GM12864 (cell line): ENCODE results near the gene PFKFB3.

Experiments
- DNase-seq: peaks from one replicate; pipeline ENCODE4 v3.0.0-alpha.2; 2011; ENCODE audit warnings: low read depth
- H3K4me3 ChIP-seq: 2 replicates; pipeline ENCODE4 v1.5.1; 2011; ENCODE audit warnings: mild to moderate bottlenecking, low read depth, low read length, control low read depth
- TF ChIP-seq, protein P1 (sequence below): IDR thresholded peaks from 2 replicates; pipeline ENCODE4 v1.5.1; 2011; ENCODE audit warnings: low read depth, mild to moderate bottlenecking, moderate library complexity, low read length, control low read depth, inconsistent platforms; ENCODE audit errors: missing control alignments

Gene PFKFB3

DNA sequence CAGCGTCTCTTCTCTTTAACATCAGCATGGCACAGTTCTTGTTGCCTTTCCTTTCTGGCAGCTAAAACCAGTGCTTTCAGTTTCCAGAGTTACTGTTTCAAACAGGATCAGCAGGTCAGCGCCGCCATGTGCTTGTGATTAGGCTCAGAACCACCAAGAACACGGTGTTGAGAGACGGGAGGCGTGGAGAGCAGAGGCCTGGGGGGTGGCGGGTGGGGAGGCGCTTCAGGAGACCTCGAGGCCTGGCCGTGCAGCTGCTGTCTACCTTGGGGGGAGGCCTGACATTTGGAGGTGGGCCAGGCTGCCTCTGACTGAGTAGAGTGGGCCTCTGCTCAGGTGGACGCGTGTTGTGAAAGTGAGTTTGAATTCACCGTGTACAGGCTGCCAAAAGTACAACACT lies 22.0 kb downstream of the PFKFB3 start:
- no peak for DNase-seq
- H3K4me3 ChIP-seq: no peak overlapping the region
- TF ChIP-seq, protein P1, sequence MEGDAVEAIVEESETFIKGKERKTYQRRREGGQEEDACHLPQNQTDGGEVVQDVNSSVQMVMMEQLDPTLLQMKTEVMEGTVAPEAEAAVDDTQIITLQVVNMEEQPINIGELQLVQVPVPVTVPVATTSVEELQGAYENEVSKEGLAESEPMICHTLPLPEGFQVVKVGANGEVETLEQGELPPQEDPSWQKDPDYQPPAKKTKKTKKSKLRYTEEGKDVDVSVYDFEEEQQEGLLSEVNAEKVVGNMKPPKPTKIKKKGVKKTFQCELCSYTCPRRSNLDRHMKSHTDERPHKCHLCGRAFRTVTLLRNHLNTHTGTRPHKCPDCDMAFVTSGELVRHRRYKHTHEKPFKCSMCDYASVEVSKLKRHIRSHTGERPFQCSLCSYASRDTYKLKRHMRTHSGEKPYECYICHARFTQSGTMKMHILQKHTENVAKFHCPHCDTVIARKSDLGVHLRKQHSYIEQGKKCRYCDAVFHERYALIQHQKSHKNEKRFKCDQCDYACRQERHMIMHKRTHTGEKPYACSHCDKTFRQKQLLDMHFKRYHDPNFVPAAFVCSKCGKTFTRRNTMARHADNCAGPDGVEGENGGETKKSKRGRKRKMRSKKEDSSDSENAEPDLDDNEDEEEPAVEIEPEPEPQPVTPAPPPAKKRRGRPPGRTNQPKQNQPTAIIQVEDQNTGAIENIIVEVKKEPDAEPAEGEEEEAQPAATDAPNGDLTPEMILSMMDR: no peak

DNA sequence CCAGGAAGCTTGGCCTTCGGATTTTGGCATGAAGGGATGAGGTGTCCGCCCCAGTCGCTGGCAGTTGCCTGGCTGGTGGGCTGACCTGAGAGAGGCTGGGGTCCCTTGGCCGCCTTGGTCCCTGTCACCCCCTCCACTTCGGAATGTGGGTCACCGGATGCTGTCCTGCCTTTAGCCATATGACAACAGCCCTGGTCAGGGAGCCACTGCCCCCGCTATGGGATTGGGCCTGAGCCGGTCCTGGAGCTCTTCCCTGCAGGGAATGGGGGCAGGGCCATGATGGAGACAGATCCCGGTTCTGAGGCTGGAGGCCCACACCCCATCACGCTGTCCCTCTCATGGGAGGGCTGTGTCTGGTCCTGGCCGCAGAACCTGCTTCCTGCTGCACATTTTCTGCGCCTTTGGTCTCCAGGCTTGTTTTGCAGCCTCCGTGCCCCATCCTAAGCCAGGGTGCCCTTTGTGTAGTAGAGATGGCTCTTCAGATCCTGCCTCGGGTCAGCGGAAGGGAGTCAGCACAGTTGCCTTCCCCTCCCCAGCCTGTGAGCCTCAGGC lies 22.6 kb downstream of the PFKFB3 start:
- no peak overlapping the region for H3K4me3 ChIP-seq
- TF ChIP-seq, protein P1: no peak
- DNase-seq: no peak

DNA sequence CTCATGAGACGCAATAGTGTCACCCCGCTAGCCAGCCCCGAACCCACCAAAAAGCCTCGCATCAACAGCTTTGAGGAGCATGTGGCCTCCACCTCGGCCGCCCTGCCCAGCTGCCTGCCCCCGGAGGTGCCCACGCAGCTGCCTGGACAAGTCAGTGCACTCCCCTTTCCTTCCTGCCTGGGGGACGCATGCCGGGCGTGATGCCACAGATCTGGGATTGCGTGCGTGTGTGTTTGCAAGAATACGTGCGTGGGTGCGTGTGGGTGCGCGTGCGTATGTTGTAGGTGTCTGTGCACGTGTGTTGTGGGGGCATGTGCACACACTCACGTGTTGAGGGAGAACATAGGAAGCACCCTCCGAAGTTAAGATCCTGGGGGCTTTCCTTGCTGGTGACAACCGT lies 23.5 kb downstream of the PFKFB3 start:
- no peak overlapping the region for H3K4me3 ChIP-seq
- TF ChIP-seq, protein P1: no peak
- no peak for DNase-seq

DNA sequence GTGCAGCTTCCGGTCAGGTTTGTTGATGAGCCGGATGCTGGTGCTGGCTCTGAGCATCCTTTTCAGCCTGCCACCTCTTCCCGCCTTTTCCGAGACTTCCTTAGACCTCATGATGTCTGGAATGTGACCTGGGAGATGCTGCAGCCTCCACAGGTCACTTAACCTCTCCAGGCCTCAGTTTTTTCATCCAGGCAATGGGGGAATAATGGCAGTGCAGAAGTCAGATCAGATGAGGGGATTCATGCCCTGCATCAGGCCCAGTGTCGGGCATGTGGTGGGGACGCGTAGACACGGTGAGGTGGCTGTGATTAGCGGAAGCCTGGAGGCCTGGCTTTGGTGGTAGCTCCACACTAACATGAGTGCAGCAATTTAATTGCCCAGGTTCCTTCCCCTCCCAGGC lies 24.6 kb downstream of the PFKFB3 start:
- no peak for DNase-seq
- H3K4me3 ChIP-seq: no peak overlapping the region
- TF ChIP-seq, protein P1: no peak

DNA sequence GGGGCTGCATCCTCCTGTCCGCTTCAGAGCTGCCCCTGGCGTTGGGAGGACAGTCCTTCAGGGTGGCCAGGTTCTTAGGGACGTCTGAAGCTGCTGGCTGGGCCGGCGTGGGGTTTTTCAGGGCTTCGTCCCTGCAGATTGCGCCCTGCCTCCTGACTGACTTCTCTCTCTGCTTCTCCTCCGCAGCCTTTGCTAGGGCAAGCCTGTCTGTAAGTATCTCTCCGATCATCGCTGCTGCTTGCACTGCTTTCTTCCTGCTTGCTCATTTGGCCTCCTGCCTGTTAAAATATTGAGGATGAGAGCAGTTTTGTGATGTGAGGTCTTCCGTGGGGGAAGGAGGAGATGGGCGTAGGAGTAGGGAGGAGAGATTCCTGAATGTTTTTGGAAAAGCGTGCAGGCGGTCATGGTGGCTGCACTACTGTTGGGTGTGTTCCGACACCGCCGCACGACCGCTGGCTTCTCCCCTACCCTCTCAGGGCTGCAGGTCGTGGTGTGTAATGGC lies 25.3 kb downstream of the PFKFB3 start:
- H3K4me3 ChIP-seq: no peak overlapping the region
- no peak for DNase-seq

DNA sequence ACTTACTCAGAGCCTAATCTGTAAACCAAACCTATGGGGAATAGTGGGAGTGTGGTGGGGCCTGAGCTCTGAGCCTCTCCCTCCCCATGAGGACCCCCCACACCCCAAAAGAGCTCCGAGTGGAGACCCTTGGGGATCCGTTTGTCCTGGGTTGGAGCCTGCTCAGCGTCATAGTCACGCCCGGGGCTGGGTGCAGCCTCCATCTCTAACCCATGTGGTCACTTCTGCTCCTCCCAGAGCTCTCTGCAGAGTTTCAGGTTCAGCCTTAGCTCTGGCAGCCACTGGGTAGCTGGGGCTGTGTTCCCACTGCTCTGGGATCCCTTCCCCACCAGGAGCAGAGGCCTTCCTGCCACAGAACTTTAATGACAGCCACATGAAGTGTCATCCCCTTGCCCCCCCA lies 25.9 kb downstream of the PFKFB3 start:
- no peak for DNase-seq
- TF ChIP-seq, protein P1: no peak
- no peak overlapping the region for H3K4me3 ChIP-seq

More for the DNA sequence above, 25.3 kb downstream of the PFKFB3 start:
- TF ChIP-seq, protein P1: no peak

DNA sequence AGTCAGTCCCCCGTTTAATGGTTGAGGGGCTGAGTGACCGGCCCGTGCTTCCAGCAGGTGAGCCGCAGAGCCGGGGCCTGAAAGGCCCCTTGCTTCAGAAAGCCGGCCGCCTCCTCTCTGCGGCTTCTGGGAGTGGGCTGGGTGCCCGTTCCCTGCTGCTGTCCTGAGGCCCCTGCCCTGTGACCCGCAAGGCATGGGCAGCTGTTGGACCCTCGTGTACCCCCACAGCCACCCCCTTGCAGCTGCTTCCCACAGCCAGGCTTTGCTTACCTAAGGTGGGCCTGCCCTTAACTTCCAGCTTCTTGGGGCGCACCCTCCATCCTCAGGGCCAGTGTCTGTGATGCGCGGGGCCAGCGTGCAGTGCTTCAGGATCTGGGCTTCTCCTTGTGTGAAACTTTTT lies 26.6 kb downstream of the PFKFB3 start:
- no peak for DNase-seq
- no peak overlapping the region for H3K4me3 ChIP-seq
- TF ChIP-seq, protein P1: no peak
